HG02642 (cell line): ENCODE data around the gene PILRA.
"Not testable (repeated sequence)": the region's sequence is repeated elsewhere in the genome, so short reads cannot be mapped to it uniquely, and the experiment has no call there.

ENCODE experiments used
- ATAC-seq: cut with Tn5 transposase; IDR thresholded peaks from one replicate; pipeline ENCODE4 v1.9.1; 2021; ENCODE audit warnings: mild to moderate bottlenecking; ENCODE audit not compliant: unreplicated experiment, poor library complexity

PILRA gene

GRCh38 chr7:100373261-100373831, at the start of gene PILRA:
Gene PILRA (plus strand): TSS chr7:100373487. CDS start chr7:100373657, 170 bp downstream.
- no peak for ATAC-seq

DNA sequence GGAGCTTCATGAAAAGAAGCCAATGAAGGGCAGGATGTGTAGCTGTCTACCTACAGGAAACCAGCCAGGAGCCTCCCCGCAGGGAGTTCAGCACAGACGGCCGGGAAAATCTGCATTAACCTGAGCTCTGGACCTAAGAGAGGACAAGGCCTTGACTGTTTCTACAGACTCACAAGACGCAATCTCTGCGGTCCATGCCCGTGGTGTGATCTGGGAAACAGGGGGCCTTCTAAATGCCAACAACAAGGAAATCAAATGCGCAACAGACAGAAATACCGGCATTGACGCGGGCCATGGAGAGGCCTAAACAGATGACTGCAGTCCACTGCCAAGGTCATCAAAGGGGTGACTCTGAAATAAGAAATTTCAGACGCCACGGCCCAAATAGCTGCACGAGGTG, 49.1 kb upstream of the PILRA start:
- ATAC-seq: not testable (repeated sequence)

- not testable (repeated sequence) for ATAC-seq
Measured at GRCh38 chr7:100325671-100326070, 47.6 kb upstream of the PILRA start.

DNA sequence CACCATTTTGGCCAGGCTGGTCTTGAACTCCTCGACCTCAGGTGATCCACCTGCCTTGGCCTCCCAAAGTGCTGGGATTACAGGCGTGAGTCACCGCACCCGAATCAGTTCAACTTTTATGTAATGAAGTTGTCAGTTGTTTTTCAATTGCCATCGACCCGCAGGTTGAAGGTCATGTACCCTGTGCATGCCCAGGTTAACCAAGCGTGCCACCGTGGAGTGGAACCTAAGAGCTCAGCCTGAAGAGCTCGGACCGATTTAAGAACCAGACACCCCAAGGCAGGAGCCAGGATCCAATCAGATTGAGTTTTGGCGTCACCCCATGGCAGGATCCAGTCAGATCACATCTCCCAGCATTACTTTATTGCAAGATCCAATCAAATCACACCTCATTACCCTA, 46.4 kb upstream of the PILRA start:
- not testable (repeated sequence) for ATAC-seq

DNA sequence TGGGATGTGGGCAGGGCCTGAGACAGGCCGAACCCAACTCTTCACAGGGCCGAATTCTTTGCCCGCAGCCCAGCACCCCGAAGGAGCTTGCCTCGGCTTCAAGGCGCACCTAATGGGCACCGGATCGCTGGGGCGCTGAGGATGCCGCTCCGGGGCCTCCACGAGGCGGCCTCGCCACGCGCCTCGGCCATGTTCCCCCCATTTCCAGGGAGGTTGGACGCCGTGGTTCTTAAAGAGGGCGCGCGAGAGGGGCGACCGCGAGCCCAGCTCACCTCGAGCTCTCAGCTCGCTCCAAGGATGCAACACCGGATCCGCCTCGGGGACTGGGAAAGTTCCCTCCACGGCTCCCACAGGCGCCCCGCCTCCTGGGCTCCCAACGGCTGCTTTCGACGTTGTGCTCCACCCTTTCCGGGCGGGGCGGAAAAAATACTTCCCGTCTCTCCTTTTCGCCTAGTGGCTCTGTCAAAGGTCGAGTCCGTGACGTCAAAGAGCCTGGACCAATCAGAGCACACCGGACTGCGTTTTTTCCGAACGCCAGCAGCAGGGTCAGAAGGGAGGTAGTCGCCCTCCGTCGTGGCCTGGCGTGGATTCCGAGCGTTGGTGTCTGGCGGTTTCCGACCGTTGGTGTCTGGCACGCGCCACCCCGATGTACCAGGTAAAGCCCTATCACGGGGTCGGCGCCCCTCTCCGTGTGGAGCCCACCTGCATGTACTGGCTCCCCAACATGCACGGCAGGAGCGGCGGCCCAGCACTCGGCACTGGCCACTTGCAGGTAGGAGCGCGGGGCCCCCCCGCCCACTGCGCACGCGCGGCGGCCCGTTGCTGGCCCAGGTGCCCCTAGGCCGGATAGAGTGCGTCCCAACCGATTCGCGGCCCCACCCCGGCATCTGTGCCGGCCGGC, 37.5 kb upstream of the PILRA start:
- peak; percentile 95 for ATAC-seq

GRCh38 chr7:100338083-100338696, 35.1 kb upstream of the PILRA start:
- ATAC-seq: not testable (repeated sequence)

DNA sequence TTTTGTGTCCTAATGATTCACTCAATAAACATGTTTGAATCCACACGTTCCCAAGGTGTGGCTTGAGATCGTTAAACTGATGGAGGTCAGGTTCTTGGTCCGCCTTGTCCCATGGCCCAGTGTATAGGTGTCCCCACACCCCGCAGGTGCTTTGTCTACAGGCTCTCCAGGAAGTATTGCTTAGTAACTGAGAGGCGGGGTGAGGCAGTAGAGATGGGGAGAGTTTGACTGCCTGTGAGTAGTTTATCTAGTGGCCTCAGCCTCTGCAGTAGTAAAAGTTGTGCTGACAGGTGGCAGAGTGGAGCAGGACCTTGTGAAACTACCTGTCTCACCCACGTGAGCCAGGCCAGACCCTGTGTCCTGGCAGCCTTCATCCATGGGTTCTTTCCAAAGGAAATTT, 32.0 kb upstream of the PILRA start:
- ATAC-seq: not testable (repeated sequence)

GRCh38 chr7:100342765-100343164, 30.5 kb upstream of the PILRA start:
- no peak for ATAC-seq

GRCh38 chr7:100344124-100344559, 29.1 kb upstream of the PILRA start:
- peak; percentile 9 for ATAC-seq

GRCh38 chr7:100344560-100345287, 28.6 kb upstream of the PILRA start:
- ATAC-seq: peak; percentile 89

GRCh38 chr7:100345288-100345672, 28.0 kb upstream of the PILRA start:
- ATAC-seq: peak; percentile 35

- ATAC-seq: no peak
Measured at GRCh38 chr7:100346921-100347320, 26.4 kb upstream of the PILRA start.

DNA sequence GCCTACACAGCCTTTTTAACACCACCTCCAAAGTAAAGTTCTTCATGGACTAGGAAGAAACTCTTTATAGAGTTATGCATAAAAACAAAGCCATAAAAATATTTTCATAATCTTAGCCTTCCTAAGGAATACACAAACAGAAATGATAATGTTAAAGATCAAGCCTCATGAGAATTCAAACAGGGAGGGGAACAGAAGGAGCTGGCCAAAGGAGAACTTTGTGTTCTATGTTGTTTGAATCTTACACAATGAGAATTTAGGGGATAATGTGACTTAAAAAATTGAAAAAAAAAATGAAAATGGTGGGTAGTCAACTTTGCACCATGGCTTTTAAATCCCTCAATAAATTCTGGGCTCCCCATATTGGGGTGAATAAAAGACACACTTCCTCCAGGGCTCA, 24.5 kb upstream of the PILRA start:
- ATAC-seq: no peak

- ATAC-seq: no peak
Measured at GRCh38 chr7:100349757-100350156, 23.5 kb upstream of the PILRA start.

DNA sequence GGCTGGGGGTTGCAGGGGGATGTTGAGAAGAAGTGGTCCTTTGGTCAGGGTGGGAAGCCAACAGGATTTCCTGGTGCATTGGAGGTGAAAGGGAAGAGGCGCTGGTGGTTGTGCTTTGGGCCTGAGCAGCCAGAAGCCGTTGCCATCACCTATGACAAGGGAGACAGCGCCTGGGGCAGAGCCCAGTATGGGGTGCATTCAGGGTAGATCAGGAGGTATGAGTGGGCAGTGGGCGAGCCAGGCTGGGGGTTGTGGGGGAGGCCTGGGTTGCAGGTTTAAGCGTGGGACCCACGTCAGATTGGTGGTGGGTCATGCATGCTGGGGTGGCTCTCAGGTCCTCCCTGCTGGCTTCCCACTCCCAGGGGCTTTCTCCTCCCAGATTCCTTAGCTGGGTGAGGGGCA, 21.6 kb upstream of the PILRA start:
- ATAC-seq: no peak

- ATAC-seq: not testable (repeated sequence)
Measured at GRCh38 chr7:100352230-100352781, 21.0 kb upstream of the PILRA start.

- ATAC-seq: no peak
Measured at GRCh38 chr7:100352984-100353684, 20.2 kb upstream of the PILRA start.

- ATAC-seq: no peak
Measured at GRCh38 chr7:100353685-100354330, 19.5 kb upstream of the PILRA start.

DNA sequence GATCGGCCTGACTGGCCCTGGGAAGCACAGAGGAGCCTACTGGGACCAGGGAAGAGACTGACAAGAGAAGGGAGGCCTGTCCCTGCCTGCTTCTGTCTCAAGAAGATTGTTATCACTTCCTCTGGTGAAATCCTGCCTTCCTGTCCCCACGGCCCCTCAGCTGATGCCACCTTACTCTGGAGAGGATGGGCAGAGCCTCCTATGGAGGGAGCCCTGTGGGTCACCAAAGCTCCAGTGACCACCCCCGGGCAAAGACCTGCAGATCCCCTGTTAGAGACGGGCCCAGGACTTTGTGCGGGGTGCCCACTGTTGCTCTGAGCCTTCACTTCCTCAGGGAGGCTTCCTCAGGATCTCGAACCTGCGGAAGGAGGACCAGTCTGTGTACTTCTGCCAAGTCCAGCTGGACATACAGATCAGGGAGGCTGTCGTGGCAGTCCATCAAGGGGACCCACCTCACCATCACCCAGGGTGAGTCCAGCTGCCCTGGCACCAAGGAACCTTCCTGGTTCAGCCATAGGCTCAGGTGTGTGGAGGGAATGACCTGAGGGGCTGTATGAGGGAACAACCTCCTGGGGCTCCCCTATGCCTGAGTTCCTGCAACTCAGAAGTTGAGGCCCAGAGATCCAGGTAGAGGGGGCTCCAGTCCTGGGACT, 16.7 kb upstream of the PILRA start:
- no peak for ATAC-seq
